Measurements from ENCODE around the gene RXRA.

DNA sequence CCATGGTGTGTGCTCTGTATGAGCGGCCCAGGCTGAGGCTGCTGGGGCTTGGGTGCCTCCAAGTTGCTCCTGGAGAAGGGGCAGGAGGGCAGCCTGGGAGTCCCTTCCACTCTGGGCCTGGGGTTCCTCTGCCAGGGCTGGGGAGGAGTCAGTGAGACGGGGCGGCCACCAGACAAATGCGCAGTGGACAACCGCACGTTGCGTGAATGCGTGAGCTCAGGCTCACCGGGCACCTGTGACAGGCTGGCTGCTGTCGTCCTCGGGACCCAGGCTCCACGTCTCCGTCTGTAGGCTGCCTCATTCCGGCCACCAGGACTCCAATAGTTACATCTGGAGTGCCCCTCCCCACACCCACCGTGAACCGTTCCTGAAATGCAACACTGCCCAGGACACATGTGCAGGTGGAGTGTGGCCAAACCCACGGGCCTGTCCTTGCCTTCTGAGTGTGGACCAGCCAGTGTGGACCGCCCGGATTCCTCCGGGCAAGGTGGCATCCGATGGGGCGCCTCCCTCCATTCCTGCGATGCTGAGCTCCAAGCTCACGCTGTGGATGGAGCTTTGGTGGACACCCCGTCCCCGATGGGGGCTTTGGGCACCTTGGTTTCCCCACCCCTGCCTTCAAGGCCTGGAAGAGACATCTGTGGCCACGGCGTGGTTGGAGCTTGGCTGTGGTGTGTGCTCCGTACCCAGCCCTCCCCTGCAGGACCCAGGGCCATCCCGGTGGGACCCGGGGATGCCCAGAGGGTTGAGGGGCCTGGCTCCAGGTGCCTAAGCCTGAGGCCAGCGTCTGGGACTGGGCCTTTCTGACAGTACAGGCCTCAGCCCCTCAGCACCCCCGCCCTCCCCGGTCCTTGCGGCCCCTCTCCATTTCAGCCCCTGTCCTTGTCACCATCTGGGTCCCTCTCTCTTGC is 34.0 kb upstream of the RXRA start:
- TF ChIP-seq EZH2 (IDR thresholded peaks at IDR 0.05) (no peak), POLR2AphosphoS5 (IDR thresholded peaks at IDR 0.05; ENCODE audit: borderline replicate concordance, low read depth, low read length) (no peak), FOXP2 (optimal IDR thresholded peaks at IDR 0.05; ENCODE audit: control extremely low read depth, extremely low read length, insufficient read depth) (no peak)
